T-helper 2 cell treated with Interferon-gamma antibody and Interleukin-4, amounts not matched to agents 5 μg/mL and 100 μg/mL, for 36 hours (primary cell): ENCODE data around the gene USP22.

Experiments used
- DNase-seq: peaks from one replicate; pipeline ENCODE4 v3.0.0; 2021; ENCODE audit warnings: low spot score
- H3K27ac Mint-ChIP-seq: one replicate; pipeline ENCODE4 v1.8.0; 2021; ENCODE audit warnings: mild to moderate bottlenecking, mixed read lengths
- H3K27me3 Mint-ChIP-seq: one replicate; pipeline ENCODE4 v1.8.0; 2021; ENCODE audit warnings: low read depth, mixed read lengths
- H3K36me3 Mint-ChIP-seq: one replicate; pipeline ENCODE4 v1.8.0; 2021; ENCODE audit warnings: low read depth, mixed read lengths
- H3K4me1 Mint-ChIP-seq: one replicate; pipeline ENCODE4 v1.8.0; 2021; ENCODE audit warnings: low read depth, mixed read lengths
- H3K4me3 Mint-ChIP-seq: one replicate; pipeline ENCODE4 v1.8.0; 2022; ENCODE audit warnings: mild to moderate bottlenecking, moderate library complexity, mixed read lengths
- H3K9me3 Mint-ChIP-seq: one replicate; pipeline ENCODE4 v1.8.0; 2021; ENCODE audit warnings: mixed read lengths

Gene USP22

DNA sequence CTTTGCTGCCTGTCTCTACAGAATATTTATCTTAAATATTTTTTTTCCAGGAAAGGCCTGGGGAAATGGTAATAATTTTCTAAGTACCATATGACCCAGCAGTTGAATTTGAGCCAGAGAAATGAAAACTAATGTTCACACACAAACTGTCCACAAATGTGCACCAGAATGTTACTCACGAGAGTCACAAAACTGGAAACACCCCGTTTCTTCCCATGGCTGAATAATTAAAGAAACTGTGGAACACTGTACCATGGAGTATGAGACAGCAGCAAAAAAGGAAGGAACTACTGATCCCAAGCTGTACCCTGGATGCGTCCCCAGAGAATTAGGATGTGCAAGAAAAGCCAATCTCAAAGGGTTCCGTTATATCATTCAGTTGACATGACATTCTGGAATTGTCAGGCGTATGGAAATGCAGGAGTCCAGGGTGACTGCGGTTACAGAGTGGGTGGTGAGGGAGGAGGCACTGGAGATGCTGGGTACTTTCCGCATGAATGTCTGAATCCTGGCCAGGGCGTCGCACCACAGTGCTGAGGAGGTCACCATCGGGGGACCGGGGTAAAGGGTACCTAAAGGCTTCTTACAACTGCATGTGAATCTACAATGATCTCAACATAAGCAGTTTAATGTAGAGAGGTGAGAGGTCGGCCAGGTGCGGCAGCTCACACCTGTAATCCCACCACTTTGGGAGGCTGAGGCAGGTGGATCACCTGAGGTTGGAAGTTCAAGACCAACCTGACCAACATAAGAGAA lies 34.5 kb downstream of the USP22 start:
- no peak for DNase-seq
- H3K4me1 Mint-ChIP-seq = no peaks in the 10 kb centered on the region
- H3K9me3 Mint-ChIP-seq = no peaks in the 10 kb centered on the region
- no peak overlapping the region for H3K27ac Mint-ChIP-seq
- H3K4me3 Mint-ChIP-seq = no peak overlapping the region
- peaks cover 63% of the 10 kb centered on the region for H3K36me3 Mint-ChIP-seq
- no peaks in the 10 kb centered on the region for H3K27me3 Mint-ChIP-seq

- no peaks in the 10 kb centered on the region for H3K27me3 Mint-ChIP-seq
- H3K9me3 Mint-ChIP-seq = no peaks in the 10 kb centered on the region
- no peak for DNase-seq
- no peak overlapping the region for H3K4me3 Mint-ChIP-seq
- H3K36me3 Mint-ChIP-seq = peaks cover 63% of the 10 kb centered on the region
- H3K27ac Mint-ChIP-seq = no peak overlapping the region
- no peaks in the 10 kb centered on the region for H3K4me1 Mint-ChIP-seq
Observed at GRCh38 chr17:21007646-21008045, 35.2 kb downstream of the USP22 start.

- Mint-ChIP-seq H3K27ac (no peak overlapping the region), H3K36me3 (peaks cover 65% of the 10 kb centered on the region), H3K4me1 (peaks cover 13% of the 10 kb centered on the region), H3K9me3 (no peaks in the 10 kb centered on the region), H3K27me3 (no peaks in the 10 kb centered on the region), H3K4me3 (no peak overlapping the region)
- no peak for DNase-seq
Observed at GRCh38 chr17:21005803-21006202, 37.0 kb downstream of the USP22 start.

- Mint-ChIP-seq H3K27me3 (no peaks in the 10 kb centered on the region), H3K9me3 (no peaks in the 10 kb centered on the region), H3K4me3 (no peak overlapping the region), H3K36me3 (peaks cover 62% of the 10 kb centered on the region), H3K4me1 (peaks cover 13% of the 10 kb centered on the region), H3K27ac (no peak overlapping the region)
- no peak for DNase-seq
Observed at GRCh38 chr17:21005367-21005766, 37.4 kb downstream of the USP22 start.

- no peak overlapping the region for H3K4me3 Mint-ChIP-seq
- H3K27ac Mint-ChIP-seq = no peak overlapping the region
- no peak for DNase-seq
- H3K27me3 Mint-ChIP-seq = no peaks in the 10 kb centered on the region
- no peaks in the 10 kb centered on the region for H3K9me3 Mint-ChIP-seq
- peaks cover 64% of the 10 kb centered on the region for H3K36me3 Mint-ChIP-seq
- H3K4me1 Mint-ChIP-seq = peaks cover 21% of the 10 kb centered on the region
Observed at GRCh38 chr17:21004016-21004930, 38.5 kb downstream of the USP22 start.

GRCh38 chr17:21003007-21003621 lies 39.7 kb downstream of the USP22 start:
- Mint-ChIP-seq H3K27me3 (no peaks in the 10 kb centered on the region), H3K27ac (no peak overlapping the region), H3K9me3 (no peaks in the 10 kb centered on the region), H3K4me3 (no peak overlapping the region), H3K36me3 (peaks cover 59% of the 10 kb centered on the region), H3K4me1 (peaks cover 29% of the 10 kb centered on the region)
- no peak for DNase-seq

DNA sequence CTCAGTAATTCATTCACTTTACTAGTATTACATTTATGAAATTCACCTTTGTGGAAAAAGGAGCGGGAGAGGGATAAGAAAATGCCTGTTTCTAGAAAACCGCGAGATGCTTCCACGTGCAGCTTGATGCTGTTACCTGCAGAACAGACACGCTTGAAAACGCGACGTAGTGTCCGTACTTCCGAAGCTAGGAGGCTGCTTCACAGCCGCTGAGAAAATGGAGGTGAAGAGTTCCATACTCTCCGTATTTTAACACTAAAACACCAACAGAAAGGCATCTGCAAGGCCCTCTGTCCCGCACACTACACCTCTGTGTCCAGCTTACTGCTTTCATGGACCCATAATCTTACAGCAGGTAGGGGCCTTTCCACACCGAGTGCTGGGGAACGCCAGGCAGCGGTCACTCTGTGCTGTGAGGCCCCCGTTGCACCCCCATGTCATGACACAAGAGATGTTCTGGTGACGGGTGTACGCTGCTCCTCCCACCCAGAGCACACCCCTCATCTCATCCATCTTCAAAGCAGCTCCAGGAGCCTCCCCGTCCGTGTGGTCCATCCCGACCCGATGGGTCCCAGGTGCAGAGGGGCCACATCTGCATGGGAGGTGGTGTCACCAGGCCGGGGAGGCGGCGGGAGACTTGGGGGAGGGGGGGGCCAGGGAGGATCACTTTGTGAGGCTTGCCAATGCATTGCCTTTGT lies 40.4 kb downstream of the USP22 start:
- Mint-ChIP-seq H3K9me3 (no peaks in the 10 kb centered on the region), H3K27ac (peak overlapping the region; percentile 88), H3K27me3 (no peaks in the 10 kb centered on the region), H3K4me3 (no peak overlapping the region), H3K4me1 (peaks cover 29% of the 10 kb centered on the region), H3K36me3 (peaks cover 54% of the 10 kb centered on the region)
- DNase-seq = no peak

GRCh38 chr17:21001813-21002221 lies 41.0 kb downstream of the USP22 start:
- Mint-ChIP-seq H3K27ac (peak overlapping the region; percentile 88), H3K9me3 (no peaks in the 10 kb centered on the region), H3K36me3 (peaks cover 47% of the 10 kb centered on the region), H3K4me1 (peaks cover 29% of the 10 kb centered on the region), H3K4me3 (peak overlapping the region; percentile 13), H3K27me3 (no peaks in the 10 kb centered on the region)
- no peak for DNase-seq

GRCh38 chr17:21001111-21001812 lies 41.5 kb downstream of the USP22 start:
- Mint-ChIP-seq H3K9me3 (no peaks in the 10 kb centered on the region), H3K27me3 (no peaks in the 10 kb centered on the region), H3K27ac (peak overlapping the region; percentile 88), H3K4me1 (peaks cover 29% of the 10 kb centered on the region), H3K36me3 (peaks cover 42% of the 10 kb centered on the region), H3K4me3 (no peak overlapping the region)
- no peak for DNase-seq

GRCh38 chr17:20999841-21000532 lies 42.8 kb downstream of the USP22 start:
- Mint-ChIP-seq H3K36me3 (peaks cover 30% of the 10 kb centered on the region), H3K9me3 (no peaks in the 10 kb centered on the region), H3K4me3 (no peak overlapping the region)

GRCh38 chr17:20999044-20999573 lies 43.7 kb downstream of the USP22 start:
- peak overlapping the region; percentile 72 for H3K27ac Mint-ChIP-seq
- H3K36me3 Mint-ChIP-seq = peaks cover 28% of the 10 kb centered on the region

More at GRCh38 chr17:20999841-21000532, 42.8 kb downstream of the USP22 start:
- peaks cover 29% of the 10 kb centered on the region for H3K4me1 Mint-ChIP-seq
- H3K27me3 Mint-ChIP-seq = no peaks in the 10 kb centered on the region
- no peak for DNase-seq
- peak overlapping the region; percentile 57 for H3K27ac Mint-ChIP-seq

DNA sequence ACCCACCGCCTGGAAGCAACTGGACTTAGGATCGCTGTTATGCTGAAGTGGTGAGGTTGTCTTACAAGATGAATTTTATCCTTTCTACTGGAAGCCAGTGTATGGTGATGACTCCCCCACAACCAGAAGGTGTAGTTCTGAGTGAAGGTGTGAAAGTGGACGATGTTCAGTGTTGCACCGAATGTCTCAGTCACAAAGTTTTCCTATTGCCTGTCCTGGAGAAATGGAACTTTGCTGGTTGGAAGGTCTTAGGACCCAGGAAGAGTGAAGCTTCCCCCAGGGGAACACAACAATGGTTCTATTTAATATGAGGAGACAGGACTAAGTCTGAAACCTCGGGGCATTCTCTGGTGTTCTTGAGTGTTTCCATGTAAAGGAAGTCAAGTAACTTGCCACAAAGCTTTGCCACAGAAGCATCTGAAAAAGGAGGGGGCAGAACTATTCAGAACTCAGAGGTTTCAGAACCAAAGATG lies 44.2 kb downstream of the USP22 start:
- H3K4me1 Mint-ChIP-seq = peaks cover 29% of the 10 kb centered on the region
- no peak for DNase-seq
- H3K4me3 Mint-ChIP-seq = no peak overlapping the region
- peaks cover 24% of the 10 kb centered on the region for H3K36me3 Mint-ChIP-seq
- peak overlapping the region; percentile 72 for H3K27ac Mint-ChIP-seq
- H3K27me3 Mint-ChIP-seq = no peaks in the 10 kb centered on the region
- H3K9me3 Mint-ChIP-seq = no peaks in the 10 kb centered on the region

More at GRCh38 chr17:20999044-20999573, 43.7 kb downstream of the USP22 start:
- DNase-seq = peak; percentile 8
- H3K4me1 Mint-ChIP-seq = peaks cover 29% of the 10 kb centered on the region
- H3K27me3 Mint-ChIP-seq = no peaks in the 10 kb centered on the region
- no peaks in the 10 kb centered on the region for H3K9me3 Mint-ChIP-seq
- no peak overlapping the region for H3K4me3 Mint-ChIP-seq
